ENCODE data around the gene DCHS2.

The DCHS2 gene

GRCh38 chr4:154478128-154478527 is 13.5 kb downstream of the DCHS2 start:
- no peak for TF ChIP-seq CTCF (IDR thresholded peaks at IDR 0.05; ENCODE audit: low read depth, low read length, missing control alignments)

GRCh38 chr4:154476232-154476631 is 15.4 kb downstream of the DCHS2 start:
- DNase-seq (ENCODE audit: low read depth), result no peak
- no peak for TF ChIP-seq CTCF (IDR thresholded peaks at IDR 0.05; ENCODE audit: low read depth, low read length, missing control alignments)
- no peak overlapping the region for H3K4me3 ChIP-seq (ENCODE audit: low read depth, low read length)

More at GRCh38 chr4:154478128-154478527, 13.5 kb downstream of the DCHS2 start:
- DNase-seq (ENCODE audit: low read depth), result no peak
- no peak overlapping the region for H3K4me3 ChIP-seq (ENCODE audit: low read depth, low read length)

- no peak for TF ChIP-seq CTCF (IDR thresholded peaks at IDR 0.05; ENCODE audit: low read depth, low read length, missing control alignments)
Observed at GRCh38 chr4:154475820-154476219, 15.8 kb downstream of the DCHS2 start.

GRCh38 chr4:154473497-154473896 is 18.1 kb downstream of the DCHS2 start:
- DNase-seq (ENCODE audit: low read depth), result no peak
- no peak overlapping the region for H3K4me3 ChIP-seq (ENCODE audit: low read depth, low read length)
- TF ChIP-seq CTCF (IDR thresholded peaks at IDR 0.05; ENCODE audit: low read depth, low read length, missing control alignments), result no peak

More at GRCh38 chr4:154475820-154476219, 15.8 kb downstream of the DCHS2 start:
- no peak overlapping the region for H3K4me3 ChIP-seq (ENCODE audit: low read depth, low read length)
- DNase-seq (ENCODE audit: low read depth), result no peak

- no peak for TF ChIP-seq CTCF (IDR thresholded peaks at IDR 0.05; ENCODE audit: low read depth, low read length, missing control alignments)
Observed at GRCh38 chr4:154472858-154473257, 18.7 kb downstream of the DCHS2 start.

GRCh38 chr4:154471526-154472331 is 19.9 kb downstream of the DCHS2 start:
- no peak for TF ChIP-seq CTCF (IDR thresholded peaks at IDR 0.05; ENCODE audit: low read depth, low read length, missing control alignments)
- no peak for DNase-seq (ENCODE audit: low read depth)
- H3K4me3 ChIP-seq (ENCODE audit: low read depth, low read length), result no peak overlapping the region

More at GRCh38 chr4:154472858-154473257, 18.7 kb downstream of the DCHS2 start:
- H3K4me3 ChIP-seq (ENCODE audit: low read depth, low read length), result no peak overlapping the region
- no peak for DNase-seq (ENCODE audit: low read depth)

- DNase-seq (ENCODE audit: low read depth), result no peak
- no peak for TF ChIP-seq CTCF (IDR thresholded peaks at IDR 0.05; ENCODE audit: low read depth, low read length, missing control alignments)
- H3K4me3 ChIP-seq (ENCODE audit: low read depth, low read length), result no peak overlapping the region
Observed at GRCh38 chr4:154471032-154471431, 20.6 kb downstream of the DCHS2 start.

Measured in GM12864 (cell line).